ENCODE results near the gene DLGAP1.

The DLGAP1 gene

DNA sequence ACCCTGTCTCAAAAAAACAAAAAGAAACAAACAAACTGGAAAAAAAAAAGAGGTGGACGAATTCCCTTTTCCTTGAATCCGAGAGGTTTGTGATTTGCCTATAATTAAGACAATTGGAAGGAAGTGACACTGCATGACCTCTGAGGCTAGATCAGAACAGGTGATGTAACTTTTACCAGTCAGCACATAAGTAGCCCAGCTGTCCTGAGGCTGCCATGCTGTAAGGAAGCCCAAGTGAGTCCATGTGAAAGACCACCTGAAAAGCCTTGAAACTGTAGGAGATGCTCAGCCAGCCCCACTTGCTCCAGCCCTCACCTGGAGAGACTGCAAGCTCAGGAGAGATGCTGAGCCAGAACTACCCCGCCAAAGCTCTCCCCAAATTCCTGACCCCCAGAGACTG lies 838.4 kb downstream of the DLGAP1 start:
- H3K4me3 ChIP-seq (ENCODE audit: low read depth, low read length), result no peak overlapping the region
- TF ChIP-seq, protein P1, sequence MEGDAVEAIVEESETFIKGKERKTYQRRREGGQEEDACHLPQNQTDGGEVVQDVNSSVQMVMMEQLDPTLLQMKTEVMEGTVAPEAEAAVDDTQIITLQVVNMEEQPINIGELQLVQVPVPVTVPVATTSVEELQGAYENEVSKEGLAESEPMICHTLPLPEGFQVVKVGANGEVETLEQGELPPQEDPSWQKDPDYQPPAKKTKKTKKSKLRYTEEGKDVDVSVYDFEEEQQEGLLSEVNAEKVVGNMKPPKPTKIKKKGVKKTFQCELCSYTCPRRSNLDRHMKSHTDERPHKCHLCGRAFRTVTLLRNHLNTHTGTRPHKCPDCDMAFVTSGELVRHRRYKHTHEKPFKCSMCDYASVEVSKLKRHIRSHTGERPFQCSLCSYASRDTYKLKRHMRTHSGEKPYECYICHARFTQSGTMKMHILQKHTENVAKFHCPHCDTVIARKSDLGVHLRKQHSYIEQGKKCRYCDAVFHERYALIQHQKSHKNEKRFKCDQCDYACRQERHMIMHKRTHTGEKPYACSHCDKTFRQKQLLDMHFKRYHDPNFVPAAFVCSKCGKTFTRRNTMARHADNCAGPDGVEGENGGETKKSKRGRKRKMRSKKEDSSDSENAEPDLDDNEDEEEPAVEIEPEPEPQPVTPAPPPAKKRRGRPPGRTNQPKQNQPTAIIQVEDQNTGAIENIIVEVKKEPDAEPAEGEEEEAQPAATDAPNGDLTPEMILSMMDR (IDR thresholded peaks at IDR 0.05; ENCODE audit: borderline replicate concordance, insufficient read depth, low read depth, low read length), result no peak

DNA sequence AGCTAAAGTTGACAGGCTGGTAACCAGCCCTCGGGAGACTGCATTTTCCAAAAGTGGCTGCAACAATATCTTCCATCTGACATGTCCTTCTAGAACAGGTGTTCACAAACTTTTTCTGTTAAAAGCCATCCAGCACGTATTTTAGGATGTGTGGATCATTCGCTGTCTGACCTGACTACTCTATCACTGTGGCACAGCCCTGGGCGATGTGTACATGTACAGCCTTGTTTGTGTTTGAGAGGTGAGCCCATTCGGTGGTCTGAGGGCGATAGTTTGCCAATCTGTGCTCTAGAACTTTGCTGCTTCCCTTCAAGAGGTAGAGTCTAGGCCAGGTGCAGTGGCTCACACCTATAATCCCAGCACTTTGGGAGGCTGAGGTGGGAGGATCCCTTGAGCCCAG lies 839.0 kb downstream of the DLGAP1 start:
- TF ChIP-seq, protein P1 (IDR thresholded peaks at IDR 0.05; ENCODE audit: borderline replicate concordance, insufficient read depth, low read depth, low read length), result no peak
- no peak overlapping the region for H3K4me3 ChIP-seq (ENCODE audit: low read depth, low read length)

DNA sequence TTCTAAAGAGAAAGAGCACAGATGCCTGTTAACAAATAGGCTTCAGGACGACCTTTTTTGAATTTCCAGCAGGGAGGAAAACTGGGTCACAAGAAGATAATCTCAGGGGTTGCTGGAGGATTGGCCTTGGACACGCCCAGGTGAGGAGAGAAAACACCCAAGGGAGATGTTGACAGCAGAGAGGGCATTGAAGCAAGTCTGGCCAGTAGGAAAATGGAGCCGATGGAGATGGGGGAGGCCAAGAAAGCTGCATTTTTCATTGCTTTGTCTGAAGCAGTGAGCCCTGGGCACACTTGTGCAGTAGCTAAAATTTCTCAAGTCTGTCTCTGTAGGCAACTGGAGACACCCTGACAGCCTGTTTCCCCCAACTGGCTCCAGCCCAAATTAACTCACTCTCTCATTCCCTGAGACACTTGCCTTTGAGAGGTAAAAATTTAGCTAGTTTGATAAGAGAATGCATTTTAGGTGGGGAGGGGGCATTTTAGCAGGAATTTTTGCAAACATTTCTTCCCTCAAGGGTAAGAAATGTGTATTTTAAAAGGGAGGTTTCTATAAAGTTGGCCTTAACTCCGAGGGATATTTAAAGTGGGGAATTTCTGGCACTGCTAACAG lies 839.6 kb downstream of the DLGAP1 start:
- H3K4me3 ChIP-seq (ENCODE audit: low read depth, low read length), result no peak overlapping the region
- TF ChIP-seq, protein P1 (IDR thresholded peaks at IDR 0.05; ENCODE audit: borderline replicate concordance, insufficient read depth, low read depth, low read length), result no peak

DNA sequence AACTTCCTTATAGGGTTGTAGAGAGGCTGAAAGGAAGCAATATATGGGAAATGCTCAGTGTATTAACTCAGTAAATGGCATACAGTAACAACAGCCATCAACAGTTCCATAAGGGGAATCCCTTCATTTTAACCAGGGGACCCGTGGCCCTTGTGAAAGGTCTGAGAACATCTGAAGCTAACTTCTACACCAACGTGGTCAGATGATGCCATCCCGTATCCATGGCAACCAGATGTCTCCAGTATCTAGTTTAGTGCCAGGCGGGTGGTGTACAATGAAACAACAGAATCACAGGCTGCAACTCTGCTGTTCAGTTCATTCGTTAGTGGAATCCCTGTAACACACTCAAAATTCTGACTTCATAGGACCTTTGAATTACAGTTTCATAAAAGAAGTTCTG lies 842.8 kb downstream of the DLGAP1 start:
- TF ChIP-seq, protein P1 (IDR thresholded peaks at IDR 0.05; ENCODE audit: borderline replicate concordance, insufficient read depth, low read depth, low read length), result no peak
- H3K4me3 ChIP-seq (ENCODE audit: low read depth, low read length), result no peak overlapping the region

DNA sequence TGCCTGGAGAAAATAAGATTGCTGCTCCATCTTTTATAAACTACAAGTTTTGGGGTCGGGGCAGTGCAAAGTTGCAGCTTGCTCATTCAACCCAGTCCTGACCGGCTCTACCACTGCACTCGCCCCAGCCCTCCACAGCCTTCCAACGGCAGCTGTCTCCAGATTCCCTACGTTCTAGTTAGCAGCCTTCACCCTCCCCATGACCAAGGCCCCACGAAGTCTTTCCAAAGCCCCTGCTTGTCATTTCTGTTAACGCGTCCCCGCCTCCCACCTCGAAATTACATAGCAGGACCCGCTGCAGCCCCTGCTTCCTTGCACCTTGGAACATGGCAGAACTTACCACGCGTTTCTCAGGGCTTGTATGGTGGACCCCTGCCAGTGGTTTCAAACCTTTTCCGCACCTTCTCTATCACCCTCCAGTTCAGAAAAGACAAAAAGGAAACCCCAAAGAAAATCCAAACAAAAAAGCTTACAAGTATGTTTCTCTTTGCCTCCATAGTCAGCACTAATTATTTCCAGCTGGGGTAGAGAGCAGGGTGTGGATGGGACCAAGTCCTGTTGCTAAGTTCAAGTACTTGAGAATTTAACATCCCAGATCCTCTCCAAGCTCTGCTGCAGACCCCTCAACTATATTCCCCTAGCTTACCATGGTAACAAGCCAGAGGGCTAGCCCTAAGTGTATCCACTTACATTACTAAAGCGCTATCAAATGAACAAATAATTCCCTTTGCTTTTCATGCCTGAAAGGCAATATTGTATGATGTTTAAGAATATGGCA lies 843.6 kb downstream of the DLGAP1 start:
- H3K4me3 ChIP-seq (ENCODE audit: low read depth, low read length), result no peak overlapping the region
- TF ChIP-seq, protein P1 (IDR thresholded peaks at IDR 0.05; ENCODE audit: borderline replicate concordance, insufficient read depth, low read depth, low read length), result no peak

DNA sequence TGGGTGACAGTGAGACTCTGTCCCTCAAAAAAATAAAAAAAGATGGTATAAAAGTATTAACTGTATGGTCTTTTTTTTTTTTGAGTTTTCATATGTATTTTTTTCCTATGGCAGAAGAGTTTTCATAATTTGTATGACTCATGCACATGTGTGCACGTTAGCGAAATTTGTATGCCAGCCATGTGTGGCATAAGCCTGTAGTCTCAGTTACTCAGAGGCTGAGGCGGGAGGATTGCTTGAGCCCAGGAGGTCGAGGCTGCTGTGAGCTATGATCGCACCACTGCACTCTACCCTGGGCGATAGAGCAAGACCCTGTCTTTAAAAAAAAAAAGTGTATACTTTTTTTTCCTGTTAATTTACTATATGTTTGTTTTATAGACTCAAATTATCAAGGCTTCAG lies 844.3 kb downstream of the DLGAP1 start:
- TF ChIP-seq, protein P1 (IDR thresholded peaks at IDR 0.05; ENCODE audit: borderline replicate concordance, insufficient read depth, low read depth, low read length), result no peak

DNA sequence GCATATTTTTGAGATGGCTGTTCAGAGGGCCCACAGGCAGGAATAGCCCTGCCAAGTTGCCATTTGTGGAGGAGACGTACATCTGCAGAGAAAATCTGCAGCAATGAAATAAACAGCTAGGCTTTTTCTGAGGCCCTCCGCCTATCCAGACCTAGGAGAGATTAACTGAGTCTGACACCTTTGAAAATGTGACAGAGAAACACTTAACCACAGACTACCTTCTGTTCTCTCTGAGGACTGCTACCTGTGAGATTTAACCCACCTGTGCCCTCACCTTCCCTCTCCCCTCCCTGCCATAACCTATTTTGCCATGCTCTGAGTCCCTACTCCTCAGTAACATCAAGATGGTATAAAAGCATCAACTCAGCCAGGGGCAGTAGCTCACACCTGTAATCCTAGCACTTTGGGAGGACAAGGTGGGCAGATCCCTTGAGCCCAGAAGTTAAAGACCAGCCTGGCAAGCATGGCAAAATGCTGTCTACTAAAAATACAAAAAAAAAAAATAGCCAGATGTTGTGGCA lies 844.9 kb downstream of the DLGAP1 start:
- TF ChIP-seq, protein P1 (IDR thresholded peaks at IDR 0.05; ENCODE audit: borderline replicate concordance, insufficient read depth, low read depth, low read length), result no peak
- no peak overlapping the region for H3K4me3 ChIP-seq (ENCODE audit: low read depth, low read length)

More for the DNA sequence above, 844.3 kb downstream of the DLGAP1 start:
- H3K4me3 ChIP-seq (ENCODE audit: low read depth, low read length), result no peak overlapping the region

All from GM12875 (cell line).